Trophoblast cell (in vitro differentiated cells and primary cell): ENCODE results near the gene HDX.
"Not testable (repeated sequence)": the region's sequence is repeated elsewhere in the genome, so short reads cannot be mapped to it uniquely, and the experiment has no call there.

Experiments
- DNase-seq, 2 donors: peaks; one replicate each; pipeline ENCODE4 v3.0.0-alpha.2; 2016
- H2AFZ ChIP-seq: 2 replicates; pipeline ENCODE4 v1.6.1; 2013; ENCODE audit warnings: low read length, moderate library complexity, mild to moderate bottlenecking; ENCODE audit not compliant: insufficient read depth, poor library complexity
- H2AK5ac ChIP-seq: 2 replicates; pipeline ENCODE4 v1.6.1; 2013; ENCODE audit warnings: mild to moderate bottlenecking, low read length
- H2BK120ac ChIP-seq: 2 replicates; pipeline ENCODE4 v1.6.1; 2013; ENCODE audit warnings: low read length, mild to moderate bottlenecking, moderate library complexity; ENCODE audit not compliant: insufficient read depth, poor library complexity
- H2BK12ac ChIP-seq: 2 replicates; pipeline ENCODE4 v1.6.1; 2013; ENCODE audit warnings: mild to moderate bottlenecking, low read length, moderate library complexity
- H2BK5ac ChIP-seq: 2 replicates; pipeline ENCODE4 v1.6.1; 2013; ENCODE audit warnings: low read length, low read depth, moderate library complexity, mild to moderate bottlenecking; ENCODE audit not compliant: poor library complexity
- H3K14ac ChIP-seq: 2 replicates; pipeline ENCODE4 v1.6.1; 2013; ENCODE audit warnings: mild to moderate bottlenecking, low read length
- H3K18ac ChIP-seq: 2 replicates; pipeline ENCODE4 v1.6.1; 2013; ENCODE audit warnings: mild to moderate bottlenecking, low read length
- H3K23ac ChIP-seq: 2 replicates; pipeline ENCODE4 v1.6.1; 2013; ENCODE audit warnings: low read length
- H3K27ac ChIP-seq: 2 replicates; pipeline ENCODE4 v1.5.1; 2013; ENCODE audit warnings: low read depth, mild to moderate bottlenecking, inconsistent platforms, low read length, moderate library complexity
- H3K27me3 ChIP-seq: 2 replicates; pipeline ENCODE4 v1.6.1; 2013; ENCODE audit warnings: inconsistent platforms, mild to moderate bottlenecking, low read length, moderate library complexity; ENCODE audit not compliant: insufficient read depth
- H3K36me3 ChIP-seq, 2 experiments: 1 replicate in 1 of 2; 2 replicates in 1 of 2; pipeline ENCODE4 v1.6.1; 2013; ENCODE audit warnings: low read length in 2 of 2, mild to moderate bottlenecking in 2 of 2, moderate library complexity in 1 of 2; ENCODE audit not compliant: insufficient read depth in 2 of 2, control insufficient read depth in 1 of 2
- H3K4ac ChIP-seq: 2 replicates; pipeline ENCODE4 v1.6.1; 2013; ENCODE audit warnings: low read depth, mild to moderate bottlenecking, low read length, moderate library complexity
- H3K4me1 ChIP-seq, 2 experiments: 1 replicate in 1 of 2; 2 replicates in 1 of 2; pipeline ENCODE4 v1.6.1; 2013; ENCODE audit warnings: low read length in 2 of 2, mild to moderate bottlenecking in 2 of 2, moderate library complexity in 1 of 2; ENCODE audit not compliant: insufficient read depth in 2 of 2, control insufficient read depth in 1 of 2
- H3K4me2 ChIP-seq: 2 replicates; pipeline ENCODE4 v1.6.1; 2013; ENCODE audit warnings: inconsistent platforms, mild to moderate bottlenecking, low read length, moderate library complexity
- H3K4me3 ChIP-seq: 2 replicates; pipeline ENCODE4 v1.5.1; 2013; ENCODE audit warnings: mild to moderate bottlenecking, low read depth, low read length, inconsistent platforms
- H3K79me1 ChIP-seq: one replicate; pipeline ENCODE4 v1.6.1; 2013; ENCODE audit warnings: low read length
- H3K79me2 ChIP-seq: 2 replicates; pipeline ENCODE4 v1.6.1; 2013; ENCODE audit warnings: low read length, mild to moderate bottlenecking; ENCODE audit not compliant: control insufficient read depth, insufficient read depth, poor library complexity
- H3K9ac ChIP-seq: 2 replicates; pipeline ENCODE4 v1.6.1; 2013; ENCODE audit warnings: mild to moderate bottlenecking, low read length
- H3K9me3 ChIP-seq: 2 replicates; pipeline ENCODE4 v1.6.1; 2013; ENCODE audit warnings: low read depth, mild to moderate bottlenecking, control low read depth, inconsistent platforms, low read length; ENCODE audit not compliant: insufficient read depth
- H4K12ac ChIP-seq: 2 replicates; pipeline ENCODE4 v1.6.1; 2013; ENCODE audit warnings: low read depth, mild to moderate bottlenecking, low read length, moderate library complexity
- H4K8ac ChIP-seq: 2 replicates; pipeline ENCODE4 v1.6.1; 2013; ENCODE audit warnings: low read depth, mild to moderate bottlenecking, low read length, moderate library complexity
- H4K91ac ChIP-seq: one replicate; pipeline ENCODE4 v1.6.1; 2013; ENCODE audit warnings: low read depth, mild to moderate bottlenecking, low read length, moderate library complexity
- WGBS: extraction: QIAGEN DNeasy Blood & Tissue Kit; methylation state at CpG from one replicate; pipeline ENCODE4 v1.1.7; 2013; ENCODE audit warnings: missing lambda C conversion rate; ENCODE audit not compliant: insufficient read length, insufficient coverage; ENCODE audit errors: extremely low coverage; 5-methylcytosine and 5-hydroxymethylcytosine counted together

The HDX gene

GRCh38 chrX:84320614-84321013 is 181.6 kb downstream of the HDX start:
- H4K12ac ChIP-seq = no peak overlapping the region
- H3K23ac ChIP-seq = no peak overlapping the region
- H2BK5ac ChIP-seq = no peak overlapping the region
- H3K4me1 ChIP-seq = no peaks in the 10 kb centered on the region
- no peak overlapping the region for H2AFZ ChIP-seq
- no peak overlapping the region for H2AK5ac ChIP-seq
- no peak for DNase-seq
- no peak overlapping the region for H3K4me2 ChIP-seq
- no peaks in the 10 kb centered on the region for H3K79me1 ChIP-seq
- no peak overlapping the region for H4K91ac ChIP-seq
- H3K4me3 ChIP-seq = no peak overlapping the region
- H4K8ac ChIP-seq = no peak overlapping the region
- no peak overlapping the region for H3K14ac ChIP-seq
- no peaks in the 10 kb centered on the region for H3K27me3 ChIP-seq
- H3K9ac ChIP-seq = no peak overlapping the region
- H3K27ac ChIP-seq = no peak overlapping the region
- no peak overlapping the region for H3K18ac ChIP-seq
- no peaks in the 10 kb centered on the region for H3K9me3 ChIP-seq
- no peaks in the 10 kb centered on the region for H3K79me2 ChIP-seq
- H2BK12ac ChIP-seq = no peak overlapping the region
- no peak overlapping the region for H2BK120ac ChIP-seq
- H3K4ac ChIP-seq = no peak overlapping the region
- no peaks in the 10 kb centered on the region for H3K36me3 ChIP-seq

- no peak overlapping the region for H3K23ac ChIP-seq
- no peak overlapping the region for H3K4me2 ChIP-seq
- DNase-seq = no peak
- H3K4me3 ChIP-seq = no peak overlapping the region
- H3K4ac ChIP-seq = no peak overlapping the region
- no peaks in the 10 kb centered on the region for H3K36me3 ChIP-seq
- no peak overlapping the region for H3K18ac ChIP-seq
- no peaks in the 10 kb centered on the region for H3K79me1 ChIP-seq
- H2BK5ac ChIP-seq = no peak overlapping the region
- no peak overlapping the region for H3K14ac ChIP-seq
- H4K12ac ChIP-seq = no peak overlapping the region
- H3K27ac ChIP-seq = no peak overlapping the region
- no peak overlapping the region for H4K91ac ChIP-seq
- H3K27me3 ChIP-seq = no peaks in the 10 kb centered on the region
- no peak overlapping the region for H4K8ac ChIP-seq
- no peak overlapping the region for H2BK12ac ChIP-seq
- no peaks in the 10 kb centered on the region for H3K79me2 ChIP-seq
- H3K4me1 ChIP-seq = no peaks in the 10 kb centered on the region
- no peak overlapping the region for H2BK120ac ChIP-seq
- WGBS = no CpG with 5 or more reads among the region's 3 CpGs
- no peak overlapping the region for H2AFZ ChIP-seq
- no peaks in the 10 kb centered on the region for H3K9me3 ChIP-seq
- H2AK5ac ChIP-seq = no peak overlapping the region
- H3K9ac ChIP-seq = no peak overlapping the region
Observed at GRCh38 chrX:84320023-84320422, 182.2 kb downstream of the HDX start.

- no peak overlapping the region for H2BK120ac ChIP-seq
- no peak overlapping the region for H4K91ac ChIP-seq
- no peaks in the 10 kb centered on the region for H3K4me1 ChIP-seq
- H3K4me3 ChIP-seq = no peak overlapping the region
- H3K9ac ChIP-seq = no peak overlapping the region
- no peak overlapping the region for H3K14ac ChIP-seq
- H2AFZ ChIP-seq = no peak overlapping the region
- no peaks in the 10 kb centered on the region for H3K9me3 ChIP-seq
- no peaks in the 10 kb centered on the region for H3K79me2 ChIP-seq
- no peak overlapping the region for H3K4ac ChIP-seq
- H2AK5ac ChIP-seq = no peak overlapping the region
- DNase-seq = no peak
- no peaks in the 10 kb centered on the region for H3K79me1 ChIP-seq
- H3K27me3 ChIP-seq = no peaks in the 10 kb centered on the region
- H3K27ac ChIP-seq = no peak overlapping the region
- no CpG with 5 or more reads among the region's 1 CpG for WGBS
- H2BK5ac ChIP-seq = no peak overlapping the region
- no peak overlapping the region for H3K23ac ChIP-seq
- H3K36me3 ChIP-seq = no peaks in the 10 kb centered on the region
- H3K4me2 ChIP-seq = no peak overlapping the region
- no peak overlapping the region for H4K8ac ChIP-seq
- H2BK12ac ChIP-seq = no peak overlapping the region
- no peak overlapping the region for H3K18ac ChIP-seq
- no peak overlapping the region for H4K12ac ChIP-seq
Observed at GRCh38 chrX:84318661-84319060, 183.6 kb downstream of the HDX start.

GRCh38 chrX:84315946-84316345 is 186.3 kb downstream of the HDX start:
- DNase-seq, H4K8ac ChIP-seq, H3K18ac ChIP-seq: not testable (repeated sequence)

More at GRCh38 chrX:84315946-84316345, 186.3 kb downstream of the HDX start:
- H3K36me3 ChIP-seq, H4K91ac ChIP-seq, H3K79me2 ChIP-seq, H3K4me3 ChIP-seq, H2BK5ac ChIP-seq, H3K79me1 ChIP-seq, H3K9ac ChIP-seq, H4K12ac ChIP-seq, H2BK120ac ChIP-seq, H3K4me2 ChIP-seq, H3K4me1 ChIP-seq, H3K4ac ChIP-seq, H3K9me3 ChIP-seq, H3K23ac ChIP-seq, H2BK12ac ChIP-seq, H3K14ac ChIP-seq, H3K27ac ChIP-seq, H3K27me3 ChIP-seq, H2AK5ac ChIP-seq, H2AFZ ChIP-seq: not testable (repeated sequence)
